ENCODE measurements around the gene CDK17. TPM values are rescaled to one million over a fixed set of nuclear protein-coding genes. Genes with fewer than 3 reads are reported as not detected.
A peak's percentile ranks its signal among the peaks of the same experiment; 100 is the strongest.
"Not testable (repeated sequence)": the region's sequence is repeated elsewhere in the genome, so short reads cannot be mapped to it uniquely, and the experiment has no call there.

Gene CDK17
- total and polyA plus RNA-seq, 2 donors (not counting 1 experiment from before 2014, with no cell fraction given), result 50.0 to 109 TPM

DNA sequence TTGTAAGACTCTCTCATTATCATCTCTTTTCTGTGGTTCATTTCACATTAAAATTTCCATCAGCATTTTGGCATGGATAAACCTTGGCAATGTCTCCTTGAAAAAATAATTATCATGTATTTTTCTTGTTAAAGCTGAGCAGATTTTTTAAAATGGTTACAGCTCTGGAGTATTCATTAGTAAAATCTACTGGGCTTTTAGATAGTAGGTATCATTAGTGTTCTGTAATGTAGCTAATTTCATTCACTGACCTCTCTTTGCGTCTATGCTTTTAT is 36.9 kb upstream of the CDK17 start:
- H3K27me3 ChIP-seq (ENCODE audit: control insufficient read depth, insufficient read depth, low read length), result no peaks in the 10 kb centered on the region
- H3K4me1 ChIP-seq (ENCODE audit: control insufficient read depth, extremely low read depth, insufficient read depth, low read length), result peaks cover 11% of the 10 kb centered on the region
- peak overlapping the region in 1 of 4 experiments; percentile 12 for H3K4me3 ChIP-seq (replicated peaks in 1 of 4; ENCODE audit: control extremely low read depth in 1 of 4, insufficient read depth in 1 of 4, low read depth in 3 of 4, low read length in 4 of 4)
- H3K9ac ChIP-seq (ENCODE audit: insufficient read depth, low read length), result no peak overlapping the region
- no peaks in the 10 kb centered on the region for H3K79me2 ChIP-seq (ENCODE audit: control insufficient read depth, insufficient read depth, low read length)
- no peak overlapping the region for H3K27ac ChIP-seq (ENCODE audit: insufficient read depth, low read length)
- no peak overlapping the region for H2AFZ ChIP-seq (ENCODE audit: low read length)
- H4K20me1 ChIP-seq (ENCODE audit: control insufficient read depth, extremely low read depth, insufficient read depth, low read length), result no peaks in the 10 kb centered on the region
- no peak overlapping the region for H3K4me2 ChIP-seq (ENCODE audit: extremely low read depth, insufficient read depth, low read length)
- no peaks in the 10 kb centered on the region for H3K36me3 ChIP-seq (ENCODE audit: control insufficient read depth, insufficient read depth, low read length)
- no peaks in the 10 kb centered on the region for H3K9me3 ChIP-seq (ENCODE audit: control insufficient read depth, insufficient read depth, low read depth, low read length)
- DNase-seq (ENCODE audit: low read depth in 2 of 2), result no peak
- TF ChIP-seq CTCF (conservative IDR thresholded peaks at IDR 0.05 in 1 of 2, IDR thresholded peaks at IDR 0.05 in 1 of 2; ENCODE audit: low read depth in 1 of 2, low read length in 2 of 2) (no peak), EZH2 (IDR thresholded peaks at IDR 0.05; ENCODE audit: low read length, missing control alignments) (no peak)

- no peaks in the 10 kb centered on the region for H4K20me1 ChIP-seq (ENCODE audit: control insufficient read depth, extremely low read depth, insufficient read depth, low read length)
- H3K79me2 ChIP-seq (ENCODE audit: control insufficient read depth, insufficient read depth, low read length), result no peaks in the 10 kb centered on the region
- no peaks in the 10 kb centered on the region for H3K36me3 ChIP-seq (ENCODE audit: control insufficient read depth, insufficient read depth, low read length)
- H3K4me1 ChIP-seq (ENCODE audit: control insufficient read depth, extremely low read depth, insufficient read depth, low read length), result peaks cover 11% of the 10 kb centered on the region
- H3K27ac ChIP-seq (ENCODE audit: insufficient read depth, low read length), result no peak overlapping the region
- peak in 1 of 2 donors; percentile 47 for DNase-seq (ENCODE audit: low read depth in 2 of 2)
- TF ChIP-seq CTCF (conservative IDR thresholded peaks at IDR 0.05 in 1 of 2, IDR thresholded peaks at IDR 0.05 in 1 of 2; ENCODE audit: low read depth in 1 of 2, low read length in 2 of 2) (no peak), EZH2 (IDR thresholded peaks at IDR 0.05; ENCODE audit: low read length, missing control alignments) (no peak)
- no peak overlapping the region for H3K9ac ChIP-seq (ENCODE audit: insufficient read depth, low read length)
- no peak overlapping the region for H2AFZ ChIP-seq (ENCODE audit: low read length)
- H3K9me3 ChIP-seq (ENCODE audit: control insufficient read depth, insufficient read depth, low read depth, low read length), result no peaks in the 10 kb centered on the region
- no peak overlapping the region for H3K4me2 ChIP-seq (ENCODE audit: extremely low read depth, insufficient read depth, low read length)
- peak overlapping the region in 1 of 4 experiments; percentile 12 for H3K4me3 ChIP-seq (replicated peaks in 1 of 4; ENCODE audit: control extremely low read depth in 1 of 4, insufficient read depth in 1 of 4, low read depth in 3 of 4, low read length in 4 of 4)
- no peaks in the 10 kb centered on the region for H3K27me3 ChIP-seq (ENCODE audit: control insufficient read depth, insufficient read depth, low read length)
Measured at GRCh38 chr12:96436366-96437170, 36.3 kb upstream of the CDK17 start.

GRCh38 chr12:96434107-96434506 is 33.9 kb upstream of the CDK17 start:
- Histone ChIP-seq H3K9ac (ENCODE audit: insufficient read depth, low read length) (no peak overlapping the region), H3K27ac (ENCODE audit: insufficient read depth, low read length) (peak overlapping the region; percentile 79), H2AFZ (ENCODE audit: low read length) (no peak overlapping the region), H3K79me2 (ENCODE audit: control insufficient read depth, insufficient read depth, low read length) (no peaks in the 10 kb centered on the region), H3K4me2 (ENCODE audit: extremely low read depth, insufficient read depth, low read length) (no peak overlapping the region), H3K4me1 (ENCODE audit: control insufficient read depth, extremely low read depth, insufficient read depth, low read length) (peaks cover 12% of the 10 kb centered on the region), H3K9me3 (ENCODE audit: control insufficient read depth, insufficient read depth, low read depth, low read length) (no peaks in the 10 kb centered on the region), H3K4me3 (replicated peaks in 1 of 4; ENCODE audit: control extremely low read depth in 1 of 4, insufficient read depth in 1 of 4, low read depth in 3 of 4, low read length in 4 of 4) (no peak overlapping the region), H3K36me3 (ENCODE audit: control insufficient read depth, insufficient read depth, low read length) (no peaks in the 10 kb centered on the region), H4K20me1 (ENCODE audit: control insufficient read depth, extremely low read depth, insufficient read depth, low read length) (no peaks in the 10 kb centered on the region), H3K27me3 (ENCODE audit: control insufficient read depth, insufficient read depth, low read length) (no peaks in the 10 kb centered on the region)
- DNase-seq (ENCODE audit: low read depth in 2 of 2), result peak; percentile 99 to 100
- TF ChIP-seq EZH2 (IDR thresholded peaks at IDR 0.05; ENCODE audit: low read length, missing control alignments) (no peak), CTCF (conservative IDR thresholded peaks at IDR 0.05 in 1 of 2, IDR thresholded peaks at IDR 0.05 in 1 of 2; ENCODE audit: low read depth in 1 of 2, low read length in 2 of 2) (no peak)

DNA sequence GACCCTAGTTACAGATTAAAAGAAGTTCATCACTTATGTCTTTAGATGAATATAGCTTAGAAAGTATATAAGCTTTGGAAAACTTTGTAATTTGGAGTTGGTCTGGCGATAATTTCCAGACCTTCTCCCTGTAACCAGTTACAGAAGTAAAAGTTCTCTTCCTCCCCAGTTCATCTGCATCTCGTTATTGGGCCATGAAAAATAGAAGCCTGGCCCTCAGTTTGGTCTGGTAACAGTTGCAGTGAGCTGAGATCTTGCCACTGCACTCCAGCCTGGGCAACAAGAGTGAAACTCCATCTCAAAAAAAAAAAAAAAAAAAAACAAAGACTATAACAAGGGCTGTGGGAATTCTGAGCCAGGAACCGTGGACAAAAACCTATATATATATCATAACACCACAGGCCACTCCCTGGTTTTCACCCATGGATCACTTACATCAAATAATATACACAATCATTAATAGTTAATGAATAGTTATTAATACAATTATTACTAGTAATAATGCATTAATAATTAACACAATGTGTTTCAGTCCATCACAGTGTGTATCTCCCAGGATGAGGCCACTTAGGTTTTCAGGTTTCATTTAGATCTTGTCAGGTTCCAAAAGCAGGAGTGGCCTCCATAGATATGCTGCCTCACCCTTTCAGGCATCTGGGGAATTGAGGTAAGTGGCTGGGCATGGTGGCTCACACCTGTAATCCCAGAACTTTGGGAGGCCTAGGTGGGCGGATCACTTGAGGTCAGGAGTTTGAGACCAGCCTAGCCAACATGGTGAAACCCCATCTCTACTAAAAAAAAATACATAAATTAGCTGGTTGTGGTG is 32.5 kb upstream of the CDK17 start:
- not testable (repeated sequence) for H3K9me3 ChIP-seq (ENCODE audit: control insufficient read depth, insufficient read depth, low read depth, low read length); H3K27ac ChIP-seq (ENCODE audit: insufficient read depth, low read length); H3K36me3 ChIP-seq (ENCODE audit: control insufficient read depth, insufficient read depth, low read length); H4K20me1 ChIP-seq (ENCODE audit: control insufficient read depth, extremely low read depth, insufficient read depth, low read length); H3K4me2 ChIP-seq (ENCODE audit: extremely low read depth, insufficient read depth, low read length); H3K4me1 ChIP-seq (ENCODE audit: control insufficient read depth, extremely low read depth, insufficient read depth, low read length); H3K79me2 ChIP-seq (ENCODE audit: control insufficient read depth, insufficient read depth, low read length); H3K9ac ChIP-seq (ENCODE audit: insufficient read depth, low read length); H2AFZ ChIP-seq (ENCODE audit: low read length); H3K4me3 ChIP-seq (replicated peaks in 1 of 4; ENCODE audit: control extremely low read depth in 1 of 4, insufficient read depth in 1 of 4, low read depth in 3 of 4, low read length in 4 of 4); DNase-seq (ENCODE audit: low read depth in 2 of 2); H3K27me3 ChIP-seq (ENCODE audit: control insufficient read depth, insufficient read depth, low read length)

All from fibroblast of lung (primary cell).